GM19238 (cell line): ENCODE measurements around the gene TYW5.
"Not testable (repeated sequence)": the region's sequence is repeated elsewhere in the genome, so short reads cannot be mapped to it uniquely, and the experiment has no call there.

Source experiments
- DNase-seq: peaks from one replicate; pipeline ENCODE4 v3.0.0; 2011; ENCODE audit warnings: low spot score; ENCODE audit not compliant: insufficient read length

The TYW5 gene

GRCh38 chr2:199914372-199914958 is 40.8 kb downstream of the TYW5 start:
- no peak for DNase-seq

DNA sequence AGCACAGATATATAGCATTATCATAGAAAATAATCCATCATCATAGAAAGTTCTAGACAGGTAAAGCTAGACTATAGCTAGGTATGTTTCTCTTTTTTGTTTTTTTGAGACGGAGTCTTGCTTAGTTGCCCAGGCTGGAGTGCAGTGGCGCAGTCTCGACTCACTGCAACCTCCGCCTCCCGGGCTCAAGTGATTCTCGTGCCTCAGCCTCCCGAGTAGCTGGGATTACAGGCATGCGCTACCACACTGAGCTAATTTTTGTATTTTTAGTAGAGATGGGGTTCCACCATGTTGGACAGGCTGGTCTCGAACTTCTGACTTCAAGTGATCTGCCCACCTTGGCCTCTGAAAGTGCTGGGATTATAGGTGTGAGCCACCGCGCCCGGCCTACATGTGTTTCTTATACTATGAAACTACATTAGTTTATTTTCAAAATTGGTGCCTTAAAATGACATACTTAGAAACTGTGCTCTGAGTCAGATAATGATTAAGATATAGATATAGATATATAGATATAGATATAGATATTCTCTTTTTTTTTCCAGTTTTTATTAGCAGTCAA is 42.7 kb downstream of the TYW5 start:
- not testable (repeated sequence) for DNase-seq

DNA sequence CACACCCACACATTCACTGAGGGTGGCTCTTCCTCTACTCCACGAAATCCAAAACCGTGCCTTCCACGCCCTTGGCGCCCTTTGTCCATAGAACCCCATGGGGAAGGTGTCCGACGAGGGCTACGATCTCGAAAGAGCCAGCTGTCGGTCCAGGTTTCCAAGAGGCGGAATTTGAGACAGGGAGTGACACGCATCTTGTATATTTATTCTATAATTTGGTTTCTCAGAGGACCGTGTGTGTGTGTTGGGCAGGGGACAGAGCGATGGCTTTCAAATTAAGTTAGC is 43.5 kb downstream of the TYW5 start:
- no peak for DNase-seq

GRCh38 chr2:199911052-199911876 is 44.0 kb downstream of the TYW5 start, which contains the start of gene C2orf69:
C2orf69 (plus strand) TSS chr2:199911293; CDS start chr2:199911439, 146 bp downstream.
- DNase-seq = peak; percentile 66

DNA sequence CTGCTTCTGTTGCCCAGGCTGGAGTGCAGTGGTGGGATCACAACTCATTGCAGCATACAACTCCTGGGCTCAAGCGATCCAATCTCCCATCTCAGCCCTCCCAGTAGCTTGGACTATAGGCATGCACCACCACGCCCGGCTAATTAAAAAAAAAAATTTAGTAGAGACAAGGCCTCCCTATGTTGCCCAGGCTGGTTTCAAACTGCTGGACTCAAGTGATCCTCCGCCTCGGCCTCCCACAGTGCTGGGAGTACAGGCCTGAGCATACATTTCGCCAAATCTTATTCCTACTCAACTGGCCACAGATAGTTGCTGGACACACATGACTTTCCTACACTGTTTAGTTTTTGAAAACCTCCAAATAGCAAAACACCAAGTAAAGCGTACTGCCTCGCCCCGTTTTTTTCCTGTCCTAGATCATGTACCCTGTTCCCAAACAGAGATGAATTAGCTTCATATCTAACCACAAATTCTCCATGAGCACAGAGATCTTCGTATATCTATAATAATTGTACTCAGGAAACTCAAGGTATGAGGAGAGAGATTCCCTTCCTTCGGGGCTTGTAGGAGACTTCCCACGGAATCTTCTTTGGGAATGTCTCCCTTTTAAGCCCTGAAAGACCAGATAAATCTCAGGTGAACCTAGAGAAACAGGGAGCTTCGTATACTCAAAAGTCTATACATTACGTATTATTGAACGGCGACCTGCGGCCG is 44.8 kb downstream of the TYW5 start:
- no peak for DNase-seq

DNA sequence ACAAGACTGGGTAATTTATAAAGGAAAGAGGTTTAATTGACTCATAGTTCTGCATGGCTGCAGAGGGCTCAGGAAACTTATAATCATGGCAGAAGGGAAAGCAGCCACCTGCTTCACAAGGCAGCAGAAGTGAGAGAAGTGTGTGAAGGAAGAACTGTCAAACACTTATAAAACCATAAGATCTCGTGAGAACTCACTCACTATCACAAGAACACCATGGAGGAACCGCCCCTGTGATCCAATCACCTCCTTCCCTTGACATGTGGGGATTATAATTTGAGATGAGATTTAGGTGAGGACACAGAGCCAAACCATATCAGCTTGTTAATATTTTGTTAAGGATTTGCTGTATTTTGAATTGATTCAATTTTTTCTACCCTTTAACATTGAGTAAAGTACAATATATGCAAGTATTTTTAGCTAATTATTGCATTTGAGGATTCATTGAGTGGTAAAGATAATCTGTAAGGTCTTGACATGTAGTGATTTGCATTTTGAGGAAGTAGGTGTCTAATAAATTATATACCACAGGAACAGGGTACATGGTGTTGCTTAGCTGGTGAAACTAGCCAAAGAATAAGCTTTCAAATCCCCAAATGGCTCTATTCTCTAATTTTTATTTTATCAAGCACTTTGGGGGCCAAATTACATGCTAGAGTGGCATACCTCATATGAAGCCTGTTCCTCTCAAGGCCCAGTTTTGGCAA is 48.1 kb downstream of the TYW5 start:
- DNase-seq = no peak

DNA sequence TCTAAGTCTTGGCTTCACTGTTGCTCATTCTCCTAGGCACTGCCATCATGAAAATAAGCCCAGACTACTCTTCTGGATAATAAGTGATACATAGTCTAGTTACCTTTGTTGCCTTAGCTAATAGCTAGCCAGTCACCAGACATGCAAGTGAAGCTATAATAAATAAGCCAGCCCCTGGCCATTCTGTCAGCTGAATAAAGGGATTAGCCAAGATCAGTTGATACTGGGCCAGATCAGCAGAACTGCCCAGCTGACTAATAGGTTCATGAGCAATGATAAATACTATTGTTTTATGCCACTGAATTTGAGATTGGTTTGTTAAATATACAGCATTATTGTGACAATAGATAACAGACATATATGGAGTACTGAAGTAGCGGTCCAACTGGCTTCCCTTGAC is 52.2 kb downstream of the TYW5 start:
- no peak for DNase-seq

DNA sequence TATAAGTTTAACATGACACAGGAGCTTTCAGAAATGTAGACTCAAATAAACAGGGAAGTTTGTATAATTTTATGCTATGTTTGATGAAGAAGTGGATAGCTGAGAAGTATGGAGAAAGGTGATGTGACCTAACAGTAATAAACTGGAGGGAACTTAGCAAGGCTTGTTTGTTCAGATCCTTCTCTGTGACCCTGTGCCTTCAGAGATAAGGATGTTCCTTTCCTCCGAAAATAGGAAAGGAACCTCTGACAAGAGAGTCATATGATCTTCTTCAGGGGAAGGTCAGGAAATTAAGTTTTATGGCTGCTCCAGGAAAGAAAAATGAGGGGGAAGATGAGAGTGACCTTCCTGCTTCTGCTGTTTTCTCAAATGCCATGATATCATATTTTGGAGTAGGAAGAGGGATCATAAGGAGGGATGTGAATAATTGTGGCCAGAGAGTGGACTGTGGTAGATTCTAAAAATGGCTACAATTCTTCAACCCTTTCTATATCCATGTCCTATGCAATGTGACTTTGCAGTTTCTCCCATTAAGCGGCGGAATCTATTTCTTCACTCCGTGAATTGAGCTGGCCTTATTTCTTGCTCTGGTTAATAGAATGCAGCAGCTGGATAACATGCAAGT is 52.7 kb downstream of the TYW5 start:
- no peak for DNase-seq

DNA sequence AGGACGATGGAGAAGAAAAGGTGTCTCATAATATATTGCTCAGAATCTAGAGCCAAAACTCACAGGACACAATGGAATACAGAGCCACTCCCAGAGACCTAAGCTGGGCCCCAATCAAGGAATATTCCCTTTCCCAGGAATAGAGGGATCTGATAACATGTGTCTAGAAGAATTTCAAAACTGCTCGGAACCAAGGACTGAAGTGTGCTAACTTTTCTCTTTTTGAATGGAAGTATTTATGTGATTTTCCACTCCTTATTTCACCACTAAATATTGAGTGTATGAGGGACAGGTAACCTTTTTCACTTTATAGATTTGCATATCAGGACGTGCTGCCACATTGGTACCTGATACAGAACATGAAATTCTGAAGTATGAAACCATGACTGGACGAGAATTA is 53.3 kb downstream of the TYW5 start:
- no peak for DNase-seq

DNA sequence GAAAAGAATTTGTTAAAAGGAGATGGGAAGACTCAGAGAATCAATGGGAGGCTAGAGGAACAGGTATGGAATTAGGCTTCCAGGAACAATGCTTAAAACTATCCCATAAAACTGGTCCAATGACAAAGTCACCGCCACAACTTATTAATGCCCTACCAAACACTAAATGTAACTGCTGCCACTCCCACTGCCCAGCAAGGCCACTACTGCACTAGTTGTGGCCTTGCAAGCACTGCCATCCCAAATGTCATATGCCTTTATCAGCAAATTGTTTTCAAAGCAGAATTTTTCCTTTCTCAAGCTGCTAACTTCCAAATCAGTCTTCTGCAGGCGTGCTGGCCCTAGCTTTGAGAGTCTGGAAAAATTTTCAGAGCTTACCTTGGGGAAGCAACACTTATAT is 58.7 kb downstream of the TYW5 start:
- no peak for DNase-seq

DNA sequence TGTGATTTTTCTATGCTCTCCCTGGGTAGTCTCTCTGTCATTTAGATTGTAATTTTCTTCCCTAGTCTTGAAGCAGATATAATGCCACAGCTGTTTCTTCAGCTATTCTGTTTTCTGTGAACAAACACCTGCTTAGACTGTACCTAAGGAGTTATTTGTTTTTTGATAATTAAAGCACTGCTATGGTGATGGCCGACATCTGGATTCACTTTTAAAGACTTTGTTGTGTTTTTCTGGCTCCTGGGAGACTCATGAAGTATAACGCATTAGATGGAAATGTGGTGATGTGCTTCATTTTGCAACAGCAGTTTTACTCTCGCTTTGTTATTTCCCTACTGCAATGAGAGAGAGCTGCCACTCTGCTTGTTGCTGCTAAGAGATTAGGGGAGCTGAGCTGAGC is 59.9 kb downstream of the TYW5 start:
- no peak for DNase-seq

- DNase-seq = no peak
These were observed 71.6 kb downstream of the TYW5 start for GRCh38 chr2:199883474-199884212.

DNA sequence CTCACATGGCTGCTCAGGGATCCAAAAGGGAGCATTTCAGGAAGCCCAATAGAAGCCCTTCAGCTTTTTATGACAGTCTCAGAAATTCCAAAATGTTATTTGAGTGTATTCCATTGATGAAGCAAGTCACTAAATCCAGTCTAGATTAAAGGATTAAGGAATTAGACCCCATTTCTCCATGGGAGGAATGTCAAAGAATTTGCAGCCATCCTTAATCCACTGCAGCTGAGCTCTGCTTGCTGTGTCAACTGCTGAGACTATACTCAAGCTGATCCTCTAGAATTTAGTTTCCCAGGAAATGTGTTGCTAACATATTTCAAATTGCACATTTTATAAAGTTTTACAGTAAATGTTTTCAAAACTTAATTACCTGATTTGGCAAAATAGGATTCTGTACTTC is 72.6 kb downstream of the TYW5 start:
- DNase-seq = no peak
